GM19351 (cell line): ENCODE data around the gene ARHGAP15.
A peak's percentile ranks its signal among the peaks of the same experiment; 100 is the strongest.

ENCODE experiments used
- ATAC-seq: cut with Tn5 transposase; IDR thresholded peaks from one replicate; pipeline ENCODE4 v1.9.1; 2021; ENCODE audit warnings: mild to moderate bottlenecking, moderate library complexity; ENCODE audit not compliant: unreplicated experiment

Gene ARHGAP15

GRCh38 chr2:143218621-143219020 lies 89.4 kb downstream of the ARHGAP15 start:
- ATAC-seq = no peak

- no peak for ATAC-seq
Observed at GRCh38 chr2:143219266-143219665, 90.0 kb downstream of the ARHGAP15 start.

DNA sequence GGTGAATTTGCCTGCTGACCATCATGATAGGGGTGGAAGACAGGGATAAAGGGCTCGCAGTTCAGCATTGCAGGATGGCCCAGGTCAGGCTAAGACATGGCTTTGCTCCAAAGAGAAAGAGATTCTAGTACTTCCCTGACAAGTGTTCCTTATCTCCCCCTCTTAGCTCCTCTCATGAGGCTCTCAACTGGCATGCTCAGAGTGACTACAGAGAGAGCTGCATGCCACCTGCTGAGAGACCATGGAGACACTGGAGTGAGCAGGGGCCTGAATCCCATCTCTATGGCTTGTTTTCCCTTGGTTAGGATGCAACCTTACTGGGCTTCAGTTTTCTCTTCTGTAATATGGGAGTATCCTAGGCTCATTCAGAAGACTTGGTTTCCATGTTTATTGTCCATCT lies 94.3 kb downstream of the ARHGAP15 start:
- no peak for ATAC-seq

DNA sequence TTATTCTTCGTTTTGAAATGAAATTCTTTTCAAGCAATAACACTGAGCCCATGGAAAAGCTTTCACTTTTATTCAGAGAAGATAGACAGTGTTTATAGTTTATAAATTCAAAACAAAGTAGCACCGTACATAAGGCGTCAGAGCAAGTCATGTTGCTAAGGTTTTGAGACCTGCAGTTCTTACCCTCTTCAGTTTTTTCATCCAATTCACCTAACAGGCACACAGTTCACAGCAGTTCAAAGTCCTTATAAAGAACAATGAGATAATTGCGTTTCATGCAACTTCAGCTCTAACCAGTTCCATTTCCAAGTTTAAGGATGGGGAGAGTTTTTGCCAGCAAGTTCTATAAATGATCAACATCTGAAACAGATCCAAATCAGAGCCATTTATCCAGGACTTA lies 96.7 kb downstream of the ARHGAP15 start:
- ATAC-seq = no peak

- ATAC-seq = no peak
Observed at GRCh38 chr2:143226714-143227541, 97.7 kb downstream of the ARHGAP15 start.

- no peak for ATAC-seq
Observed at GRCh38 chr2:143229411-143229810, 100.2 kb downstream of the ARHGAP15 start.

DNA sequence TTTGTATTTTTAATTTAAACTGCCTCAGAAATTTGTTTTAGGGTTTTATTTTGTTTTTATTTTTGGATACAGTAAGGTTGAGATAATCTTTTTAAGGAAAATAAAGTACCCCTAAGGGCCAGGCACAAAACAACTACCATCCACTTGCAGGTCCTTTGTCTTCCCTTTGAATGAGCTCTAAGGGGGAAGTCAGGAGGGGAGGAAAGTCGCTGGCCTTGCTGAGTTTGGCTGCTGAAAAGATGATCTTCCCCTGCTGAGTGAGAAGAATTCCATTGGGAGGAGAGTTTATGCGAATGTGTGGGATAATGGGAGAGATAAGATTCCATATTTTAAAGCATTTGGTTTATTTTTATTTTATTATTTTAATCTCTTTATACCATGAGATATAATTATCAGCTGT lies 100.7 kb downstream of the ARHGAP15 start:
- ATAC-seq = no peak

DNA sequence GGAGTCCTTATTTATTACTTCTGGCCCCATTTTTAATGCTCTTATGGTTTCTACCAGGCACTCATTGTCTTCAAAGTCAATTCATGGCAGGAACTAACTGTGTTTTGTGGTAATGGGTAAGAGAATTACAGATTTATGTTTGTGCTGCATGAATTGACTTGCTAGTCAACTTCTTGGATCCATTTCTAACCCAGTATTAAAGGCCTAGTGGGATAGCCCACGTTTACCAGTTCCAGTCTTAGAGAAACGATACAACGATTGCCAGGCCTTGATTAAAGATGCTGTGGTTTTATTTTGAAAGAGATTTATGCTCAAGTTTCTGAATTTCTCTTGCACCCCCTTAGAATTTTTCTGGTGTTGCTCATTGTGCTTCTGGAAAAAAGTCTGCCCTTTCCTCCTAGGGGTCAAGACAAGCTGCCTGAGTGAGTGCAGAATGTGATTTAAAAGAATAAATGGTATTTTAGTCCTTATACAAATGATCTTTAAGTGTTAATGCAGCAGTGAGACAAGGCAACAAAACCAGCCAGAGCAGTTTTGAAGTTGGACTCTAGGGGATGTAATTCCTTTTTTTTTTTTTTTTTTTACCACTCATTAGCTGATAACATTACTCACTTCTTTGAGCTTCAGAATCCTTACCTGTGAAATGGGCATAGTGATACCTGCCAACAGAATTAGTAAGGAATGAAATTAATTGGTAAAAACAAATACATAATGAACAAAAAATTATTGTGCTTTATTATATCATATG lies 101.5 kb downstream of the ARHGAP15 start:
- no peak for ATAC-seq

- ATAC-seq = no peak
Observed at GRCh38 chr2:143231254-143231645, 102.0 kb downstream of the ARHGAP15 start.

DNA sequence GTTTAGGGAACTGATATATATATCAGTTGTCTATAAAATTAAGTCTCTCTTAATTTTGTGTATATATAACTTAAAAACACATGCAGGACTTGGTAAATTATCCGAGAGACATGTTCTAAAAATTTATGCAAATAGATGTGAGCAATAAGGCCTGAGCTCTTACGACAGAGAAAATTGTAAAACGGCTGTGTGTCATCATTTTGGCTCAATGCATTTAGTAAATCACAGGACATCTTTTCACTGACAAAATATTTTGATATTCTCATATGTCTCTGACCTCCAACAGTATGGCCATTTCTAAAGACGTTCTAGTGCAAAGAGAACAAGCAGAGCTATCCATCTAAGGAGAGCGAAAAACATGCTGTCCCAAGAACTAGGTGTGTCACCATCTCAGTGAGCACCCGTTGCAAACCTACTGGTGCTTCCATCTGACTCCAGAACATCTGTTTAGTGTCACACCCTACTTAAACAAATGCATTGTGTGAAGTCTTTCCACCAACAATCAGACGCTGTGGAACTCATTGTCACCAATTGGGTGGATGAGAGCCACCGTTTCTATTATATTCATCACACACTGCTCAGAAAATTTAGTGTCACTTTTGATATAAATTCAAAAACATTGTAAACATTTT lies 108.0 kb downstream of the ARHGAP15 start:
- ATAC-seq = no peak

GRCh38 chr2:143241403-143242088 lies 112.3 kb downstream of the ARHGAP15 start:
- ATAC-seq = no peak

DNA sequence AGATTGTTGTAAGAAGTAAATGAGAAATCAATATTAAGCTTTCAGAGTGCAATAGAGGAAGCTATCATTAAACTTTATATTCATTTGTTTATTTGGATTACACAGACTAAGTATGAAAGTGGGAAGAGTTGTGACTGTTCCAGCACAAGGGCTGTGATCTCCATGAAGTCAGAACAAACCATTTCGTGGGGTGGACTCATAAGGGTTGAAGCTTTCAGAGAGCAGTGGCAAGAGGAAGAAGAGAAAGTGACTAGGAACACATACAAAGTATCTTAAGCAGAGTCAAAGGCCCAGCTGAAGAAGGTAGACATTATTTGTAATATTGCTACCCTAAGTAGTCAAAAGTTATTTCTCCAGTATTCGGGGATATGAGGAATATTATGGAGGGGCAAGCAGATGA lies 117.0 kb downstream of the ARHGAP15 start:
- ATAC-seq = no peak

DNA sequence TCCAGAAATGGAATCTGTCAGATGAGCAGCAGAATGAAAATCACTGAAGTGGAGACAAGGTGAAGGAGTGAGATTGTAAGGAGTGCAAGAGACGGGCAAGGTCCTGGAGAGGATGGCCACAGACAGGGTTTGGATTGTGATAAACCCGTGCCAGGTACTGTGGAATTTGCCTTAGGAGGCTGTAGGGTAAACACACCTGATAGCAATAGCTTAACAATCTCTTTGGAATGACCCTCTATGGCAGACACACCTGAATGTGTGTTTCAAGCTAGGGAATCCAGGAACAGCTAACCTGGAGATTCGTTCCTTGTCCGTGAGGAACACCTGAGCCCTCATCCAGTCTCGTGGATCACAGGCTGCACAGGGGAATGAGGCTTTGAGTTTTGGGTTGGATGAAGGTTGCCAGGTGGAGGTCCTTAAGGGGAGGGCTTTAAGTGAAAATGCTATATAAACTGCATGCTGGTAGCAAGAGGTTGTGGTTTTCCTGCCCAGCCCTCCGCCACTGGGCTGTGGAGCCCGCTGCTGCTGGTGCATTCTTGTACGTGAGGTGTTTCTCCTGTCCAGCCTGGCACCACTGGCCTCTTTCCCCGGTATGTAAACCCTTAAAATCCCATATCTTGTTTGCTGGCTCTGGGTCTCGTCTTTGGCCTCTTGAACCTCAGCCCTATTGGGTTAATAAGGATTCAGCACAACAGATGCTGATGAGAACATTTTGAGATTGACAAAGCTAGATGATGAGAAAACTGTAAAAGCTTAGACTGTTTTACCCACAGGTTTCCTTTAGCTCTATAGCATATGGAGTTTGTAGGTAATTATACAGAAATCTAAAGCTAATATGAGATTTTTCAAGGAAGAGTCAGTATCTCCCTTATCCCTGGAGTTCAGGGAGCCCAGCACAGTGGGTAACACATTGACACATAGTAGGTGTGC lies 117.9 kb downstream of the ARHGAP15 start:
- ATAC-seq = no peak

DNA sequence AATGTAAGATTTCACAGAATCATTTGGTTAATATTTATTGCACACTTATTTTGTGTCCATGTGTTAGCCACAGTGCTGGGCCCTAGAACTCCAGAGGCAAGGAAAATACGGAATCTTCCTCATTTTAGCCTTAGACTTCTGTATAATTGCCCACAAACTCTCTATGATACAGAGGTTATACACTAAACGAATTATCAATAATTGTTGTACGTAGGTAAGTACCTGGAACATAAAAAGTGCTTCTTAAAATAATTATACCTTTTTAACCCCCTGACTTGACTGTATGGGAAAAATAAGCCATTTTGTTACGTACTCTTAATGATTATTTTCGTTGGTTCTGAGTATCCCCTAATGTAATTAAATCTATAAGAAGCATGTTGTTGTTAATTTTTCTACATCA lies 119.4 kb downstream of the ARHGAP15 start:
- no peak for ATAC-seq

DNA sequence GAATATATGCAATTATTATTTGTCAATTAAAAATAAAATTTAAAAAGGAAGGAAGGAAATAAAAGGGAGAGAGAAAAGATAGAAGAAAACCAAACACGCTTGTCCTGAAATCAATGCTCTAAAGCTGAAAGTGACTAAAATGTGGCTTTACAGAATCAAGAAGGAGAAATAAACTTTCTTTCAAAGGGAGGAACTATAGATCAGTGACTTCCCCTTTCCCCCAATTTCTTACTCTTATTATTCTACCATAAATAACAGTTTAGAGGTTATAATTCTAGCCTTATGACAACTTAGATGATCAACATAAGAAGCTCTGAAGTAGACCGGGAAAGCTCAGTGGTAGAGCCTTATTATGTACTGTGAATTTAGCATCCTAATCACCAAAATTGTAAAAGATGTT lies 122.5 kb downstream of the ARHGAP15 start:
- no peak for ATAC-seq

DNA sequence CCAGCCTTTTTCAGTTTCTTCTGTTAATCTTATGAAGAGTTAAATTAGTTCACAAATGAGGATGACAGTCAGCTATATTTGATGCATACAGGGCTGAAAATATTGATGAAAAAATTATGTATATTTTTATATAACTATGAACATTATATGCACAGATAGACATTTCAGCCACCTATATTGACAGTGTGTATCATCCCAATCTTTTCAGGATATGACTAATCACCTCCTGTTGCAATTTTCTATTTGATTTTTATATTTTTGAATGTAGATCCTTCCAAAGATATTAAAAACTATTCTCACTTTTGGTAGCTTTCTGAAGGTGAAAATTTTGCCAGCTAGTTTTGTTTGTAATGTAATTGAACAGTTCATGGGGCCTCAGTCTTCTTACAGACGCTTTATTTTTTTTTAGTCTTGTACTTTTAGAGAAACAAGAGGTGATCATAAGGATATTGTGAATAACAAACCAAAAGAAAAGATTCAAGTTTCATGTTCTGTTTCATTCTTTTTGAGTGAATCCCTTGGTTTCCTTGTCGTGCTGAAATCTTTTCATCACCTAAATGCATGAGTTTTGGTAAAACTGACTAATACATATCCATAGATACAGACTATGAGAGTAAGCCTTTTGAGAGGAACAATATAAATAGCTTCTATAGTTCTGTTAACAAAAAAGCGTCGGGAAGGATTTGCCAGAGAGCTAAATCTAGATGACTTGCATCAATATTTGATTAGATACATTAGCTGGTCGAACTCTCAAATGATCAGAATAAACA lies 123.1 kb downstream of the ARHGAP15 start:
- ATAC-seq = no peak

DNA sequence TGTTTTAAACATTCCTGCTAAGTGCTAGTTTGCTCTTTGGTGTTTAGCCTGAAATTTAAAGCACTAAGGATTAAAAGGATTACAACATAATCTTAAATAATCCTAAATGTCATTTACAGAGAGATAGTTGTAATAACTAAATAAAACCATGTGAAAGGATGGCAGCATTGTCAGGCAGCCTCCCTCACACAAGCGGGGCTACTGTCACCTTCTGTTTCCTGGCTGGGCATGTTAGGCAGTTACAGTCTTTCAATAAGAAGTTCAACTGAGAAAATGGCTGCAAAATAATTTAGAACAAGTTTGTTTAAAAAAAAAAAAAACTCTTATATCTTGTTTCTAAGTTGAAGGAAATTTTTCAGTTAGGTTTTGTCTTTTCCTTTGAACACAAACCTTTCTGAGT lies 124.9 kb downstream of the ARHGAP15 start:
- no peak for ATAC-seq

DNA sequence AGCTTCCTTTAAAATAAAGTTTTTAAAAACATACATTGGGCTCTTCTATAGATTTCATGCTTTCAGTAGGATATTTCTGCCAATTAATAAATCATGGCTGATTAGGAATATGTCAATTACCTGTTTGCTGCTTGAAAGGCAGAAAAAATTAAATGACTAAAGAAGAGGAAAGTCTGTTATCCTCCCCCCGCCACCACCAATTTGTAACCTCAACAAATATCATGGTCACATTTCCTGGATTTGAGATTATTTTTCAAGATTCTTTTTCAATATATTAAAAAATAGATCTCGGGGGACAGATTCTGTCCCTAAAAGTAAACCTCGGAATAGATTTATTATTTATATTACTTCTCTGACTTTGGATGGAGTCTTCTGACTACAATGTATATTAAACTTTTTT lies 125.9 kb downstream of the ARHGAP15 start:
- no peak for ATAC-seq

DNA sequence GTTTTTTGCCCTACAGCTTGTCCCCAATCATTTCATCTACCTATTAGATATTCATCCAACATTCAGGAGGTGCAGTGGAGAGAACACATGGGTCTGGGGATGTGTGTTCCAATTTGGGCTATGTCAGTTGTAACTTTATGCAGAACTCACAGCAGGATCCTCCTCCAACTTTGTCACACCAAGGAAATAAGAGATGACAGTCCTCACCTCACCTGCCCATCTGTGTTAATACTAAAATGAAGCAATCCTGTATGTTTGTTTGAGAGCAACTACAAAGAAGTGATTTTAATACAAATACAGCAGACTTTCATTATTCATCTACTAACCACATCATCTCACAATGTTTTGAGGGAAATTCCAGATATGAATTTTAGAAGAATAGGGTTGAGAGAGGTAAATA lies 126.7 kb downstream of the ARHGAP15 start:
- ATAC-seq = peak; percentile 36
